HG03460 (cell line): ENCODE data around the gene TEX101.
"Not testable (repeated sequence)": the region's sequence is repeated elsewhere in the genome, so short reads cannot be mapped to it uniquely, and the experiment has no call there.

Experiments used
- ATAC-seq: cut with Tn5 transposase; IDR thresholded peaks from one replicate; pipeline ENCODE4 v1.9.1; 2021; ENCODE audit not compliant: unreplicated experiment

TEX101 gene, protein sequence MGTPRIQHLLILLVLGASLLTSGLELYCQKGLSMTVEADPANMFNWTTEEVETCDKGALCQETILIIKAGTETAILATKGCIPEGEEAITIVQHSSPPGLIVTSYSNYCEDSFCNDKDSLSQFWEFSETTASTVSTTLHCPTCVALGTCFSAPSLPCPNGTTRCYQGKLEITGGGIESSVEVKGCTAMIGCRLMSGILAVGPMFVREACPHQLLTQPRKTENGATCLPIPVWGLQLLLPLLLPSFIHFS

GRCh38 chr19:43414554-43414953 is at the start of gene TEX101:
TSS of gene TEX101 (plus strand) at chr19:43414890. CDS start at chr19:43415920, 1,030 bp downstream.
- ATAC-seq: no peak

- ATAC-seq: not testable (repeated sequence)
These were observed 49.0 kb upstream of the TEX101 start for GRCh38 chr19:43365677-43366076.

GRCh38 chr19:43367822-43368221 is 46.9 kb upstream of the TEX101 start:
- ATAC-seq: no peak

- ATAC-seq: not testable (repeated sequence)
These were observed 45.8 kb upstream of the TEX101 start for GRCh38 chr19:43368897-43369296.

- no peak for ATAC-seq
These were observed 42.8 kb upstream of the TEX101 start for GRCh38 chr19:43371909-43372308.

DNA sequence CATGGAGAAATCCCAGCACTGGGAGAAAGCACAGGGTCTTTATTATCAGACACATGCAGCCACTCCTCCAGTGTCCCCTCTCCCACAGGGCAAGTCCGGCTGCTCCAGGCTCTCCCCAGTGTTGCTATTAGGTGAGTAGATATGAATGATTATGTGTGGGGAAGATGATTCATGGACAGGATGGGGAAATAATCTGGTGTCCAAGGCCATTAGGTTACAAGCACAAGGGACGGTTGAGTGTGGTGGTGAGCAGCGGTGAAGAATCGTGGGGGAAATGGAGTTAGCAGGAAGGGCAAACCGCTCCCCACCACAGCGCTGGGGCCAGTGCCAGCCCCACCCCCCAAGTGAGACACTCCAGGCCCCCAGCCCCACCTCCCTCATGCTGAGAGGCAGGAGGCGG is 42.2 kb upstream of the TEX101 start:
- no peak for ATAC-seq

DNA sequence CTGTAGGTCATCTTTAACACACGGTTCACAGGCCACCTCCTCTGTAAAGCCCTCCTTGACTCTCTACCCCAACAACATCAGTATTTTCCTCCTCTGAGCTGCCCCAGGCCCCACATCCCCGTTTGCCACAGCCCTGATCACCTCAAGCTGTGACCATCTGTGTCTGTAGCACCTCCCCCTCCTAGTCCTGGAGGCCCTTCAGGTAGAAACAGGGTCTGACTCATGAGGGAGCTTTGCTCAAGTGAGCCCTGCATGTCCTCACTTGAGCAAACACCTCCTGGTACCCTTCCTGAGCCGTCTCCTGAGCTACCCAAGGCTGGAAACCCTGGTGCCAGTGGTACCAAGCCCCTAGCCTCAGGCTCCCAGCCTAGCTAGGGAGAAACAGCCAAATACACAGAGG is 37.1 kb upstream of the TEX101 start:
- ATAC-seq: not testable (repeated sequence)

GRCh38 chr19:43380008-43380407 is 34.7 kb upstream of the TEX101 start:
- no peak for ATAC-seq

DNA sequence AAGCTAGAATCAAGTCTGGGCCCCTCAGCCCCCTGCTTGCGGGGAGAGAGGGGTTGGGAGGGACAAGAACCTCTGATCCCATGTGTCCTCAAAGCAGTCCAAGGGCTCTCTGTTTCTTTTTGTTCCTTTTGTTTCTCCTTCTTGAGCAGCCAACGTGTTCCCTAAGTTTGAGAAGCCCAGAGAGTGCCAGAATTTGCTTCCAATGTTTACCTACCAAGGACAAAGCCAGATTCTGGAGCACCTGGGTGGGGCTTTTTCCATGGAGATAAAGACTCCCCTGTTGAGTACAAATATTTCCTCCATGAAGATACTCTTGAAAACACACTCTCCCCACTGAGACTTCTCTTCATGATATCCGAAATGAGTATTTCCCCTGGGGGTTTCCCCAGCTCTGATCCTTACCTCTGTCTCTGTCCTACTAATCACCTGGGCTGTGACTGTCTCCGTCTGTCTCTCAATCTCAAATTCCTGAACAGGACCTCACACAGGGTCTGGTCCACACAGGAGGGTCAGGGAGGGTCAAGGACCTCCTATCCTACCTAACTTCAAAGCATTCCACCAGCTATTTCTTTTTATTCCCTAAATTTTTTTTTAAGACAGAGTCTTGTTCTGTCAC is 33.8 kb upstream of the TEX101 start:
- no peak for ATAC-seq

DNA sequence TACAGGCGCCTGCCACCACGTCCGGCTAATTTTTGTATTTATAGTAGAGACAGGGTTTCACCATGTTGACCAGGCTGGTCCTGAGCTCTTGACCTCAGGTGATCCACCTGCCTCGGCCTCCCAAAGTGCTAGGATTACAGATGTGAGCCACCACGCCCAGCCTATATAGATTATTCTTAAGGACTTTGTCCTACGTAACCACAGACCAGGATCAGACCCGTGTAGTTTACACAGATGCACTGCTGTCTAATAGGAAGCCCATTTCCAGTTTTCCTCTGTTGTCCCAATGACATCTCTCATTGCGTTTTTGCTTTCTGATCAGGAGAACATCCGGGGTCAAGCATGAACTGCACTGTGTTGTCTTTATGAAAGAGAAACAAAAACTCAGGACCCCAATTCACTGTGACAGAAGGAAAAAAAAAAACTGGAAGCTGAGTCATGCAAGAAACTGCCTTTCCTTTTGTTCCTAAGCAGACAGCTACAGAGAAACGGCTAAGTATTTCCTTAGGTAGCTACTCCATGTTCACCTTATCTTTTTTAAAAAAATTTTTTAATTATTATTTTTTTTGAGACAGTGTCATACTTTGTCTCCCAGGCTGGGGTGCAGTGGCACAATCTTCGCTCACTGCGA is 32.0 kb upstream of the TEX101 start:
- ATAC-seq: not testable (repeated sequence)

GRCh38 chr19:43383254-43383653 is 31.4 kb upstream of the TEX101 start:
- ATAC-seq: not testable (repeated sequence)

DNA sequence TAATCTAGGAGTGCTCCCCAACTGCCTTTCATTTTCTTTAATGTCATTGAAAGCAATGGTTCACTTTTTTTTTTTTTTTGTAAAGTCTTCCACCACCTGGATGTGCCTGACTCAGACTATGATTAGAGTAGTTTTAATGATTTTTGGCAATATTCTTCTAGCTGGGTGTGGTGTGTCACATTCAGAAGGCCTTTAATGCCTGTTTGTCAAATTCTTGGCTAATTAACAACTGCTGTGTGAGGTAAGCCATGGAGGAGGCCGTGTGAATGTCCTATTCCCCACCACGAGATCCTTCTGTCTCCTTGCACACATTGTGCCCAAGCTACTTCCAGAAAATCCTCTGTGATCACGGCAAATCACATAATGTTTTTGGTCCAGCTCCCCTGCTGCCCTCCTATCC is 30.9 kb upstream of the TEX101 start:
- not testable (repeated sequence) for ATAC-seq

DNA sequence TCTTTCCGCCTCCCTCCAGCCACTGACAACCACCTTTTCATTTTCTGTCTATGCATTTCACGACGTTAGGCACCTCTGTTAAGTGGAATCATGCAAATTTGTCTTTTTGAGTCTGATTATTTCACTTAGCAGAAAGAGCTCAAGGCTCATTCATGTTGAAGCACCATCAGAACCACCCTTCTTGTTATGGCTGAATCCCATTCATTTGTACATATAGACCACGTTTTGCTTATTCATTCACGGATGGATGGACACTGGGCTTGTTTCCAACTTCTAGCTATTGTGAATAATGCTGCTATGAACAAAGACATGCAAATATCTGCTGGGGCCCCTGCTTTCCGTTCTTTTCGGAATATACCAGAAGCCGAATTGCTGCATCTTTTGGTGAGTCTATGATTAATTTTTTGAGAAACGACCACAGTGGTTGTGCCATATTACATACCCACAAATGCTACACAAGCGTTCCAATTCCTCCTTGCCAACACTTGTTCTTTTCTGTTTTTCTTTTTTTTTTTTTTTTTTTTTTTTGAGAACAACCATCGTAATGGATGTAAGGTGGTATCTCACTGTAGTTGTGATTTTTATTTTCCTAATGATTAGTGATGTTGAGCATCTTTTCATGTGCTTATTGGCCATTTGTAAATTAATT is 23.7 kb upstream of the TEX101 start:
- ATAC-seq: not testable (repeated sequence)

DNA sequence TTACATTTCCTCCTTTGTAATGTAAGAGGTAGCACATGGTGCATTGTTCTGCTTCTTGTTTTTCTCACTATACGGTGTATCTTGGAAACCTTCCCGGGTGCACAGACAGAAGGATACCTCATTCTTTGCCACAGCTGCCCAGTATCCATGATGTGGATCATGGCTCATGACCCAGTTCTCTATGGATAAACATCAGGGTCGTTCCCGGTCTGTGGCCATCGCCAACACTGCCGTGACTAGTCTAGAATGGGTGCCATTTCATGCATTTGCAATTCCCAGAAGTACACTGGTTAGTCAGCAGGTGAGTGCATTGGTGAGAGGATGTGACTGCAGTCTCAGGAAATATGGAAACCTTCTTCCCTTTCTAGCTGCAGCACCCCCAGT is 23.1 kb upstream of the TEX101 start:
- ATAC-seq: not testable (repeated sequence)

DNA sequence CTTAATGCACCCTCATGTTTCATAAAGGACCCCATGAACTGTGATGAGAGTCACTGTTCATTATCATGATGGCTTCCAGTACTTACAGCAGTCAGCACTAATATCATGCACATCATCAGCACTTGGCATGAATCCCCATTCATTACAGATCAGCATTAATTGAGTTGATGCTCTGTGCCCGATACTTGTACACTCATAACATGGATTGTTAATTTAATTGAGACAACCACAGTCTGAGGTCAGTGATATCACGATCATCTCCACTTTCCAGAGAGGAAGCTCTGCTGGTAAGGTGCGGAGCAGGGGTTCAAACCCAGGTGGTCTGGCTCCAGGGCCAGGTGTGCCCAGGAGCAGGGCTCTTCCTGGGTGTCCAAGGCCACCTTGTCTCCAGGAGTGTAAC is 21.2 kb upstream of the TEX101 start:
- ATAC-seq: not testable (repeated sequence)

DNA sequence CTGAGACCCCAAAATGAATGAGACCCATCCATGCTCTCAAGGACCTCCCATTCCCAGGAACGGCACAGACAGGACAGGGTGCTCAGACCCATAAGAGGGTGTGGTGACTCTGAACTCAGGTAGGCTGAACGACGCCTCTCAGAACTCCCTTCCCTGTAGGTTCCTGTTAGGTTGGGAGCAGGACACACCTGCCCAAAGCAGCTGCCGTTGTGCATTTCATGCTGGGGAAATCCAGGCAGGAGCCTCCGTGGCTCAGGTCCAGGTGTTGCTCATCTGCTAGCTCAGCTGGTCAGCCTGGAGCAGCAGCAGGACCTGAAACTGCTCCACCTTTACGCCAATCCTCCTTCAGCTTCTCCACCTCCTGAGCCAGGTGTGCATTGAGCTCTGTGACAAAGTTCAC is 19.1 kb upstream of the TEX101 start:
- no peak for ATAC-seq

- no peak for ATAC-seq
These were observed 8.4 kb upstream of the TEX101 start for GRCh38 chr19:43406297-43406696.

GRCh38 chr19:43407416-43408005 is 7.2 kb upstream of the TEX101 start:
- no peak for ATAC-seq

GRCh38 chr19:43408043-43408442 is 6.6 kb upstream of the TEX101 start:
- no peak for ATAC-seq

DNA sequence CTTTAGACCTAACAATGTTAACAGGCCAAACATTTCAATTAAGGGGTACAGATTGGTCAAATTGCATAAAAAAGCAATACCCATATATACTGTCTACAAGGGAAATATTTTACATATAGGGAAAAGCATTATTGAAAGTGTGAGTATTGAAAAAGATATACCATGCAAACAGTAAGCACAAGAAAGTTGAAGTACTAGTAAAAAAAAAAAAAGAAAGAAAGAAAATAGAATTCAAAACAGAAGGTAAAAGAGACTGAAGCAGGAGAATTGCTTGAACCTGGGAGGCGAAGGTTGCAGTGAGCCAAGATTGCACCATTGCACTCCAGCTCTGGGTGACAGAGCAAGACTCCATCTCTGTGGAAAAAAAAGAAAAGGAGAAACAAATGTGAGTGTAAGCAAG is 5.3 kb upstream of the TEX101 start:
- no peak for ATAC-seq

GRCh38 chr19:43412441-43412840 is 2.2 kb upstream of the TEX101 start:
- ATAC-seq: no peak
